AG09309 (cell line): ENCODE data around the gene ORMDL3.

ENCODE experiments used
- DNase-seq: peaks from one replicate; pipeline ENCODE4 v3.0.0-alpha.2; 2010; ENCODE audit warnings: low read depth
- H3K4me3 ChIP-seq: 2 replicates; pipeline ENCODE4 v1.5.1; 2011; ENCODE audit warnings: mild to moderate bottlenecking, low read depth, low read length, moderate library complexity; ENCODE audit not compliant: control insufficient read depth
- CTCF ChIP-seq: IDR thresholded peaks from 2 replicates; pipeline ENCODE4 v1.5.1; 2011; ENCODE audit warnings: mild to moderate bottlenecking, low read depth, low read length, inconsistent platforms; ENCODE audit not compliant: insufficient read depth, control insufficient read depth; ENCODE audit errors: missing control alignments

The ORMDL3 gene

DNA sequence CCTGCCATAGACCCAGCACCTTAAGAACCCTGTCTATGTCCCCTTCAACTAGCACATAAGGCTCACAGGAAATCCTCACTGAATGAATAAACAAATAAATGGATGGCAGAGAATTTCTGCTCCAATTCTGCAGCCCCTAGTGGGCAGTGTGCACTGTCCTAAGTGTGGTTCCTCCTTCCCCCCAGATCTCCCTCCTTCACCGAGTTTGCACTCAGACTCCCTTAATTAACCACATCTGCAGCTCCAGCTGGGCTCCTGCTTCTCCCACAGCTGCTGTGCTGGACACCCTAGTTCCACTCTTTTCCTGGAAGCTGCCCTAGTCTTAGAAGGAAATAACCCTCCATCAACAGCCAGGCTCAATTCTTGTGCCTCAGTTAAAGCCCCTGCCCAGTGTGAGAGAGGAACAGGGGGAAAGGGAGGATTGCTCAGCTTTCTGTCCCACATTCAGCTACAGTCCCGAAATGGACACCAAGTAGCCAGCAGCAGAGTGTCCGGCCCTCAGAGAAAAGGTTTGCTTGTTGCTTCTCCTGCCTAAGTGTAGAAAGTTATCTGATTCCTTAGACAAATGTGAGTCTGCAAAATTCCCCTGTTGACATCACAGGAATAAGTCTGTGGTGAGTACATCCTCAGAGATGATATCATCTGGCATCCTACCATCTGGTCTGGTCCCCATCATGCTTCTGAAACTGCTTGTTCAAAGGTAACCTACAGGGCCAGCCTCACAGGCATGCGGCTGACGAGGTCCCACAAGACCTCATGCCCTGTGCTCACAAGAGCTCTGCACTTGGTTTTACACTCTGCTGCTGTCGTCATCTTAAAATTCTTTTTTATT lies 12.4 kb upstream of the ORMDL3 start:
- TF ChIP-seq CTCF: peak; percentile 67
- no peak overlapping the region for H3K4me3 ChIP-seq
- peak; percentile 59 for DNase-seq

- DNase-seq: no peak
- no peak overlapping the region for H3K4me3 ChIP-seq
- no peak for TF ChIP-seq CTCF
Measured at GRCh38 chr17:39939106-39939505, 11.7 kb upstream of the ORMDL3 start.

DNA sequence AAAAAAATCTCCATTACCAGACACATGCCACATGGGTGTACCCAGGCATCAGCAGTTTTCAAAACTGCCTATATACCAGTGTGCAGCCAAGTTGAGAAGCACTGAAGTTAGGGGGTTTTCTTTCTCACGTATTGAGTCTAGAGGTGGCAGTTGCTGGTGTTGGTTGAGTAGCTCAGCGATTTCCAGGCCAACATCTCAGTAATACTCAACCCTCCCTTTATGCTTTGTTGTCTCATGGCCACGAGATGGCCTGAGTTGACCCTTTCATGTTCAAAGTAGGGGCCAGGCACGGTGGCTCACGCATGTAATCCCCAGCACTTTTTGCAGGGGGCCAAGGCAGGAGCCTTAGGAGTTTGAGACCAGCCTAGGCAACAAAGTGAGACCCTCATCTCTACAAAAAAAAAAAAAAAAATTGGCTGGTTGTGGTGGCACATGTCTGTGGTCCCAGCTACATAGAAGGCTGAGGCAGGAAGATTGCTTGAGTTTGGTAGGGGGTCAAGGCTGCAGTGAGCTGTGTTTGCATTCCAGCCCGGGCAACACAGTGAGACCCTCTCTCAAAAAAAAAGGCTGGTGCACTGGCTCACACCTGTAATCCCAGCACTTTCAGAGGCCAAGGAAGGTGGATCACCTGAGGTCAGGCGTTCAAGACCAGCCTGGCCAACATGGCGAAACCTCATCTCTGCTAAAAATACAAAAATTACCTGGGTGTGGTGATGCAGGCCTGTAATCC lies 10.9 kb upstream of the ORMDL3 start:
- DNase-seq: no peak
- no peak overlapping the region for H3K4me3 ChIP-seq
- TF ChIP-seq CTCF: no peak

DNA sequence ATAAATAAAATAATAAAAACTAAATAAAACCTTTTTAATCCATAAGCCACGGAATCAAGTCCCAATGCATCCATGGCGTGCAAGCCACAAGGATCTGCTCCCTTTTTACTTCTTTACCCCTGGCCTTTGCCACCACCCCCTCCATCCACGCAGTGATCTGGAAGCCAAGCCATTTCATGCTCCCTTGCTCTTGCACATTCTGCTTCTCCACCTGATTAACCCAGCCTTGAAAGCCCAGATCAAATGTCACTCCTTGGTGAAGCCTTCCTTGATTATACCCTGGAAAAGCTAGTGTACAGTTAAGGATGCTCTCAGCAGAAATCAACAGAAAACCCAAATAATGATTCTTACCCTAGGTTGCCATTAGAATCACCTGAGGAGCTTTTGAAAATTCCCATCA lies 10.0 kb upstream of the ORMDL3 start:
- no peak for TF ChIP-seq CTCF
- no peak for DNase-seq
- no peak overlapping the region for H3K4me3 ChIP-seq

DNA sequence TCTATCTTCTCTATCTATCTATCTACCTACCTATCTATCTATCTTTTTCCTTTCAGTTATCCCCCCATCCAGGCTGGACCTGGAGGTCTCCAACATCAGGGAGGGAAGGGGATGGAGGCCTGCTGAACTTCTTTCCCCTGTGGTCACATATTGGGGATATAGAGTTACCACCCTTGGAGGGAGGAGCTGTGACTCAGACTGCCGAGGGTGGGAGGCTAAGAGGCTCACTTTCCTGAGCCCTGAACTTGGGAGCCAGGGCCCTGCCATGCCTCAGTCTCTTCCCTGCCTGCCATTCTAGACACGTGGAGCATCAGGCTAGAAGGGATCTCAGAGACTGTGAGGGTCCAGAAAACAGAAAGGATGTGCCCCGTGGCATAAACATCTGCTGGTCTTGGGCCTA lies 8.5 kb upstream of the ORMDL3 start:
- DNase-seq: no peak
- TF ChIP-seq CTCF: no peak

DNA sequence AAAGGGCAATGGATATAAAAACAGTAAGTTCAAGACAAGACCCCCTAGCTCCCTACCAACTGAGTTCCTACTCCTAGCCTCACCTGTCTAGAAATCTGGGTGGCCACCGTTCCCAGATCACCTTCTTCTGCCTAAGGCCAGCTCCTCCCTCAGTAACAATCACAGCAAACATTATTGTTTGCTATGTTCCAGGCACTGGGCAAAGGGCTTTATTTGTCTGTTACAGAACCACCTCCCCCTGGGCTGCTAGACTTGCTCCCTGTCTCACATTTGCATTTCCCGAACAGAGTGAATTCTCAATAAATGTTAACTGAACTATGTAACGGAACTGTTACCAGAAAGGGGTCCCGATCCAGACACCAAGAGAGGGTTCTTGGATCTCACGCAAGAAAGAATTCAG lies 6.9 kb upstream of the ORMDL3 start:
- no peak overlapping the region for H3K4me3 ChIP-seq
- no peak for DNase-seq
- no peak for TF ChIP-seq CTCF

More for the DNA sequence above, 8.5 kb upstream of the ORMDL3 start:
- no peak overlapping the region for H3K4me3 ChIP-seq
